Inflammatory macrophage treated with lipopolysaccharide for 1 hour (primary cell): ENCODE results near the gene ME2.
"Not testable (repeated sequence)": the region's sequence is repeated elsewhere in the genome, so short reads cannot be mapped to it uniquely, and the experiment has no call there.

ENCODE experiments used
- DNase-seq, 2 donors: peaks; one replicate each; pipeline ENCODE4 v3.0.0-alpha.2; 2020 to 2022

ME2 gene

DNA sequence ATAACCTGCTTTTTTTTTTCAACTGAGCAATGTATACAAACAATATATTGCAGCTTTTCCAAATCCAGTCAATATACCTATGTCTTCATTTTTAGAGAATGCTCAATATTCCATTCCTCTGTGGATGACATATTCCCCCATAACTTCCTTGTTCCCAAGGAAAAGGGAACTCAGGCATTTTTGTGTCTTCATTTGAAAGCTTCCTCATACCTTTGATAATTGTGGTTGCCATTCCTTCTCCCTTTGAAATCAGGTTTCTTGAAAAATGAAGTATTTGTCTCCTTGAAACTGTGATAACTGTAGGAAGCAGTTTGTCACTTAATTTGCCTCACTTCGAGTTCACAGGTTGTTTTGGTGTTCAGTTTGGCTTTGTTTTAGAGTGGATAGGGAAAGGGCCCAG is 102.5 kb downstream of the ME2 start:
- peak in 1 of 2 donors; percentile 12 for DNase-seq

DNA sequence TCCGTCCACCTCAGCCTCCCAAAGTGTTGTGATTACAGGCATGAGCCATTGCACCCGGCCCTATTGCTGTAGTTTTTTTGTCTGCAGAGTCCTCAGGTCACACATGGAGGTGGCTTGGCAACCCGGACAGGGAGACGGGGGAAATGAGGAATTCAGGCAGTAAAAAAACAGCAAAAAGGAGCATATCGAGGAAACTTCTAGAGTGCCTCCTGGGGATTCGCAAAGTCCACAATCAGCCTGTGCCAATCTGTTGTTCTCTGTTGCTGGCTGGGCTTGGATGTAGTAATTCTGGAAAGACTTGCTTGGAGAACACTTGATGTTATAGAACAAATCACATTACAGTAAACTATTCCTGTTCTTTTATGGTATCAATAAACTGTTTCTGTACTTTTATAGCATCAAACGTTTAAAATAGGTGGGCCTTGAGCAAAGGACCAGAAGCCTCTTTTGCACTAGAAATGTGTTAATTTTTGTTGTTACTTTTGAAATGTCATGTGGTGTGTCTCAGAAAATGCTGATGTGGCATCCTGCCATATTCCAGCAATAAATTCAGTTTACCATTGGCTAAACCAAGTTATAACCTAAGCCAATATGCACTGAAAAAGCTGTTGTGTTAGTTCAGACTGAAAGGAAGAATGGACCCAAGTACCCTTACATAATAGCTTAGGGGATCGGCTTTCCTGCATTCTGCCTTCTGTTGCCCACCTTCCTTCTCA is 103.3 kb downstream of the ME2 start:
- no peak for DNase-seq

DNA sequence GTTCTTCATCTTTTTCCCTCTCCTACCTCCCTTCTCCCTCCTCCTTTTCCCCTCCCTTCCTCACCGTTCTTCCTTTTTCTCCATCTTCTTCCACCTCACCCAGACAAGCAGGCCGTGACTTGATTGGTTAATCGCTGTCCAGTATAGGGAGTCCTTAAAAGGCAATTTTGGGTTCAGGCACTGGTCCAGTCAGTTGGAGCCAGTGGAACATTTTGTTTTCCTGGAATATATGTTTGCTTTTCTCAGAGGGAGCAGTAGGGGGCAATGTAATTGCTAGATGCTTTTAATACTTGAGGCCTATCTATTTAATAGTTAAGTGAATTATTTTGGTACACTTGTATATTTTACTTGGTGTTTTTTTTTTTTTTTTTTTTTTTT is 103.9 kb downstream of the ME2 start:
- DNase-seq, result no peak

DNA sequence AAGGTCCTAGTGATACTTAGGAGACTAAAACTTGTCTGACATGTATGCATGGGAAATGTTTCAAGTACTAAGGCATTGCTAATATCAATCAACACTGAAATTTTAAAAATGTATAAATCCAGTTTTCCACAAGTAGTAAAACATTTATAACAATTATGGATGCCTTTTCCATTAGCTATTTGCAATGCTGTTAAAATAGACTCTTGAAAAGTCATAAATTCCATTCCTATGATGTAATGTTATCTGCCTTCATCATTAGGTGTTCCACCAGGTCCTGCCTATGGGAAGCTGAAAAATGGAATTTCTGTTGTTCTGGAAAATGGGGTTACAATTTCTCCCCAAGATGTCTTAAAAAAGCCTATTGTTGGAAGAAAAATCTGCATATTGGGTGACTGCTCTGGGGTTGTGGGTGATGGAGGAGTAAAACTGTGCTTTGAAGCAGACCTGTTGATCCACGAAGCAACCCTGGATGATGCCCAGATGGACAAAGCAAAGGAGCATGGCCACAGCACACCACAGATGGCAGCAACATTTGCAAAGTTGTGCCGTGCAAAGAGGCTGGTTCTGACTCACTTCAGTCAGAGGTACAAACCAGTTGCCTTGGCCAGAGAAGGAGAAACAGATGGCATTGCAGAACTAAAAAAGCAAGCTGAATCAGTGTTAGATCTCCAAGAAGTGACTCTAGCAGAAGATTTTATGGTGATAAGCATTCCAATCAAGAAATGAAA is 107.6 kb downstream of the ME2 start:
- DNase-seq, result no peak

DNA sequence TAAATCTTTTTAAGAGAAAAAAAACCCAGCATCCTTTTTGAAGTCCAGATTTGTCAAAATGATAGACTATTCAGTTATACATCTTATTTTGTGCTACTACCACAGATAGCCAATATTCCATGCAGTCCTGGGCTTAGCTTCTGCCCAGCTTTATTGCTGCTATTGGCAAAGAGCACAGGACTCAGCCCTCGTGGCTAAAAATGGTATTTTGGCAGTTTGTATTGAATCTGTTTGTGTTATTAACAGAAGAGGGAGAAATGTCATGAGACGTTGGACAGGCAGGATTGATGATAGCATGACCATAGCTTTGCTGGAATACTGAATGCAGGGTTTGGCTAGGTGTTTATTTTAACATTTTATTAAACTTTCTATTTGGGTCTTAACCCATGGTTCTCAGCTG is 108.3 kb downstream of the ME2 start:
- no peak for DNase-seq

DNA sequence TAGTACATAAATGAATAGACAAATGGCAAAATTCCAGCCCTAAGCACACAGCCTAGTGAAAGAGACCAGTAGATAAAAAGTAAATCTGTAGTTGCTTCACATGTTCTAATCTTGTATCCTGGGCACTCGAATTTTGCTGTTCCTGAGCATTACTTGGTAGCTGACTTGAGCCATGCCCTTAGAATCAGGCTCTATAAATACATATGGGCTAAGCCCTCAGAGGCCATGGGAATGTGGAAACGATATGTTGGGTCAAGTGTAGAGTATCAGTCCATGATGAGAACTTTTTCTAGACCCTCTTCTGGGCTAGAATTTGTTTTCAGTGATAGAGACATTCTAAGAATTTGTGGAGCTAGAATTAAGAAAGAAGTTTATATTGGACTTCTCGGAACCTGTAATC is 110.8 kb downstream of the ME2 start:
- no peak for DNase-seq

DNA sequence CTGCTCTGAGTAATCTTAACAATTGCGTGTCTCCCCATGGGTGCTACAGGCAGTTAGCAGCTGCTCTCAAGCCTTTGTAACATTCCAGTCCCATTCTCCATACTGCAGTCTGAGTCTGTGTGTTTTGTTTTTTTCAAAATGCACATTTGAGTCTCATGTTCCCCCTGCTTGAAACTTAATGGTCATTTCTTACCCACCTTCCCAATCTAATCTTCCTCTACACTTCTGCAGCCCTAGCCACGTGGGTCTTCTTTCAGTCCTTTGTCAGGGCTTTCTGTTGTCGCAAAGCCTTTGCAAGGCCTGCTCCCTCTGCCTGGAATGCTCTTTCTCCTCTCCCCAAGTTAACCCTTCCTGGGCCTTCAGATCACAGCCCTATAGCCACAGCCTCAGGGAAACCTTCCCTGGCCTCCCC is 113.4 kb downstream of the ME2 start:
- no peak for DNase-seq

DNA sequence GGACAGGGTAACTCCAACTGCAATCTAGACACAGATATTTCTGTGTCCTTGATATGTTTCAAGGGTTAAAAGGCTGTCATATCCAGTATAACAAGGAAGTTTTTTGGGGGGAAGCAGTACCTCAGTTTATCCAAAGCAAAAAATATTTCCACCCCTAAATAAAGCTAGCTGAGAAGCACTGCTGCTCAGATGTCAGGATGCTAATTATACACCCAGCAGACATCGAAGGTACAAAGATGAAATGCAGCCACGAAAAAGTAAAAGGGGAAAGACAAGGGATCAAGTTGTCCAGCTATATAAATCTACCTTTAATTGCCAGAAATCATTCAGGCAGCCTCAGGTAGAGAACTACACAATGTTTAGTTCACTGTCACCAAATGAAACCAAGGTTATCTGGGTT is 115.1 kb downstream of the ME2 start:
- DNase-seq, result no peak

DNA sequence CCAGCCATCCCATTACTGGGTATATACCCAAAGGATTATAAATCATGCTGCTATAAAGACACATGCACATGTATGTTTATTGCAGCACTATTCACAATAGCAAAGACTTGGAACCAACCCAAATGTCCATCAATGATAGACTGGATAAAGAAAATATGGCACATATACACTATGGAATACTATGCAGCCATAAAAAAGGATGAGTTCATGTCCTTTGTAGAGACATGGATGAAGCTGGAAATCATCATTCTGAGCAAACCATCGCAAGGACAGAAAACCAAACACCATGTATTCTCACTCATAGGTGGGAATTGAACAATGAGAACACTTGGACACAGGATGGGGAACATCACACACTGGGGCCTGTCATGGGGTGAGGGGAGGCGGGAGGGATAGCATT is 124.3 kb downstream of the ME2 start:
- DNase-seq, result not testable (repeated sequence)
